ENCODE results near the gene DPF3.

DNA sequence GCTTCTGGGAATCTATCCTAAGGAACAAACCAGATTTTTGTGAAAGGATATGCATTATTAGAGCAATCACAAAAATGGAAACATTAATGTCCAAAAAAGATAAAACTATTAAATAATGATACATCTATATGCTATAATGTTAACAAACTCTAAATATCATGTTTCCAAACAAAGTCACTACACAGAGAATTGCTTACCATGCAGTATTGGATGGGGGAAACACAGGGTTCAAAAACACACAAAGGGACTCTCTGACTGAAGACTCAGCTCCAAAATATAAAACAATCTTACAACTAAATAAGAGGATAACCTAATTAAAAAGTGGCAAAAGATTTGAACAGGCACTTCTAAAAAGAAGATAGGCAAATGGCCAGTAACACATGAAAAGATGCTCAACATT is 304.2 kb downstream of the DPF3 start:
- no peak for TF ChIP-seq POLR2A (IDR thresholded peaks at IDR 0.05)
- TF ChIP-seq, protein P1, sequence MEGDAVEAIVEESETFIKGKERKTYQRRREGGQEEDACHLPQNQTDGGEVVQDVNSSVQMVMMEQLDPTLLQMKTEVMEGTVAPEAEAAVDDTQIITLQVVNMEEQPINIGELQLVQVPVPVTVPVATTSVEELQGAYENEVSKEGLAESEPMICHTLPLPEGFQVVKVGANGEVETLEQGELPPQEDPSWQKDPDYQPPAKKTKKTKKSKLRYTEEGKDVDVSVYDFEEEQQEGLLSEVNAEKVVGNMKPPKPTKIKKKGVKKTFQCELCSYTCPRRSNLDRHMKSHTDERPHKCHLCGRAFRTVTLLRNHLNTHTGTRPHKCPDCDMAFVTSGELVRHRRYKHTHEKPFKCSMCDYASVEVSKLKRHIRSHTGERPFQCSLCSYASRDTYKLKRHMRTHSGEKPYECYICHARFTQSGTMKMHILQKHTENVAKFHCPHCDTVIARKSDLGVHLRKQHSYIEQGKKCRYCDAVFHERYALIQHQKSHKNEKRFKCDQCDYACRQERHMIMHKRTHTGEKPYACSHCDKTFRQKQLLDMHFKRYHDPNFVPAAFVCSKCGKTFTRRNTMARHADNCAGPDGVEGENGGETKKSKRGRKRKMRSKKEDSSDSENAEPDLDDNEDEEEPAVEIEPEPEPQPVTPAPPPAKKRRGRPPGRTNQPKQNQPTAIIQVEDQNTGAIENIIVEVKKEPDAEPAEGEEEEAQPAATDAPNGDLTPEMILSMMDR (IDR thresholded peaks at IDR 0.05), result no peak

Measured in adrenal gland (tissue), 5 donors.